ENCODE measurements around the gene MBNL3. TPM values are rescaled to one million over a fixed set of nuclear protein-coding genes. Genes with fewer than 3 reads are reported as not detected.

Gene MBNL3, protein sequence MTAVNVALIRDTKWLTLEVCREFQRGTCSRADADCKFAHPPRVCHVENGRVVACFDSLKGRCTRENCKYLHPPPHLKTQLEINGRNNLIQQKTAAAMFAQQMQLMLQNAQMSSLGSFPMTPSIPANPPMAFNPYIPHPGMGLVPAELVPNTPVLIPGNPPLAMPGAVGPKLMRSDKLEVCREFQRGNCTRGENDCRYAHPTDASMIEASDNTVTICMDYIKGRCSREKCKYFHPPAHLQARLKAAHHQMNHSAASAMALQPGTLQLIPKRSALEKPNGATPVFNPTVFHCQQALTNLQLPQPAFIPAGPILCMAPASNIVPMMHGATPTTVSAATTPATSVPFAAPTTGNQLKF
- 0.21 and 0.23 TPM in 2 replicates for polyA plus RNA-seq (2012; rRNA removed)
- 0.24 and 0.38 TPM in 2 replicates for polyA plus RNA-seq (2012; cell fraction: cytosol; rRNA removed)
- 0.33 and 0.40 TPM in 2 replicates for polyA plus RNA-seq (2012; cell fraction: nucleus; rRNA removed)

DNA sequence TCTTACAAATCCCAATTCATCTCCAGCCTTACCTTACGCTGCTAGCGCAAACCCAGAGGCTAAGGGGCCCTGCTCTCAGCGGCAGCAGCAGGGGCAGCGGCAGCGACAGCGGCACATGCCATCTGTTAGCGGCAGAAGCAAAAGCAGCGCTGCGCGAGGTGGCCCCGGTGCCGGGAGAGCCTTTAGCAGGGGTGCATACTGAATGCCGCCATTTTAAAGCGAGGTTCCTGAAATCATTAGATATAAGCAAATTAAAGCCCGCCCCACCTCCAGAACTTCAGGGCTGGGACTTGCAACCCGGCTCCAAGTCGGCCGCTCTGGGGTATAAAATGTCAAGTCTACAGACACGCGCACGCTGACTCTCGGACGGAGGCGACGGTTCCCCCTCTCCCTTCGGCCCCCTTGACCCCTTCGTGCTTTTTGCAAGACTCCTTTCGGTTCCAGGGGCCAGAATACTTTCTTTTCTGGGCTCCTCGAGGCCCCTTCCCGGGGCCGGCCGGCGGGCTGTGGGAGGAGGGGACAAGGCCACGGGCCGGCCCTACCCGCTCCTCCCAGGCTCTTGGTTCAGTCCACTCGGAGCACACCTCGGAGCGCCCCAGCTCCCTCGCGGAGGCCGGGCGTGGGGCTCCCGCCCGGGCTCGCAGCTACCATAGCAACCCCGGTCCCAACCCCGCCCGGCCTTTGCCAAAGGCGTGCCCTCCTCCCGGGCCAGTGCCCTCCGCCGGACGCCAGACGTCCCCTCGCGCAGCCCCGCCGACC lies at the start of gene MBNL3:
TSS of gene MBNL3 (minus strand) at position 220 of the 759 bp plus-strand sequence. CDS start 49,427 bp downstream, outside the sequence.
- peak within 1 kb of the TSS; percentile 9; the same call in 1 of the 2 replicates for H3K9ac ChIP-seq
- CTCF ChIA-PET = interaction anchor here (0.7 to 1.9 kb wide), 2 partner anchors 124 to 224 kb away, joined by 3 to 6 read pairs; no protein-coding TSS in a partner anchor
- DNase-seq = peak; percentile 69

DNA sequence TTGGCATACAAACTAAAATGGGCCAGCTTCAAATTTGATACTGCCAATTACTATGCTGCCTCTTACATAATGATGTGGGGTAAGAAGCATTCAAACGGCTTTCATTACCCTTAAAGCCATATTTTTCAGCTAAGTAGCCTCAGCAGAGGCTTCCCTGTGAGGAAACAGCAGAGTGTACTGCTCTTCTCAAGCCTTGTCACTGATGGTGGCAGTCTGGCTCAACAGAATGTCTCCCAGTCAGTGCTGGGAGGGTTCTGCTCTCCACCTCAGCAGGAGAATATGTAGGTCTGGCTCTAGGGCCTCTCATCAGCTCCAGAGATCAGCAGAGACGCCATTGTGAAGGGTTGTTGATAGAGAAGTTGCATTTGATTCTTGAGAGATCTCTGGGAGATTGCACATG lies 44.6 kb upstream of the MBNL3 start:
- no peaks in the 10 kb centered on the region for H3K9me3 ChIP-seq
- H3K4me2 ChIP-seq = no peak overlapping the region
- WGBS (ENCODE audit: low lambda C conversion rate) = 21% methylated on average over 2 of the region's 2 CpGs
- no peak overlapping the region for H3K4me3 ChIP-seq (ENCODE audit: low read depth in 2 of 2, low read length in 1 of 2)
- H3K79me2 ChIP-seq (ENCODE audit: insufficient read depth) = no peaks in the 10 kb centered on the region
- no peak overlapping the region for H3K9ac ChIP-seq
- DNase-seq = no peak
- no peaks in the 10 kb centered on the region for H3K4me1 ChIP-seq (ENCODE audit: control insufficient read depth in 1 of 2, insufficient read depth in 2 of 2, low read depth in 1 of 2, low read length in 1 of 2)
- H3K27me3 ChIP-seq (ENCODE audit: insufficient read depth) = no peaks in the 10 kb centered on the region; the same call in 1 of the 2 replicates
- H3F3A ChIP-seq (replicated peaks; ENCODE audit: insufficient read depth) = no peaks in the 10 kb centered on the region
- no peaks in the 10 kb centered on the region for H3K9me2 ChIP-seq
- TF ChIP-seq SMC3 (IDR thresholded peaks at IDR 0.05; ENCODE audit: low read depth, low read length) = no peak
- no peak for TF ChIP-seq MXI1 (IDR thresholded peaks at IDR 0.05; ENCODE audit: low read depth, low read length)
- TF ChIP-seq, protein P1, sequence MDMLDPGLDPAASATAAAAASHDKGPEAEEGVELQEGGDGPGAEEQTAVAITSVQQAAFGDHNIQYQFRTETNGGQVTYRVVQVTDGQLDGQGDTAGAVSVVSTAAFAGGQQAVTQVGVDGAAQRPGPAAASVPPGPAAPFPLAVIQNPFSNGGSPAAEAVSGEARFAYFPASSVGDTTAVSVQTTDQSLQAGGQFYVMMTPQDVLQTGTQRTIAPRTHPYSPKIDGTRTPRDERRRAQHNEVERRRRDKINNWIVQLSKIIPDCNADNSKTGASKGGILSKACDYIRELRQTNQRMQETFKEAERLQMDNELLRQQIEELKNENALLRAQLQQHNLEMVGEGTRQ (IDR thresholded peaks at IDR 0.05; ENCODE audit: borderline replicate concordance, low read depth, low read length) = no peak
- TF ChIP-seq EZH2phosphoT487 (IDR thresholded peaks at IDR 0.05; ENCODE audit: borderline replicate concordance, low read depth) = no peak
- TF ChIP-seq GATA2 (CRISPR knock-in tag; IDR thresholded peaks at IDR 0.05) = no peak
- no peak for TF ChIP-seq RCOR1 (IDR thresholded peaks at IDR 0.05; ENCODE audit: low read length)
- TF ChIP-seq CHD2 (IDR thresholded peaks at IDR 0.05; ENCODE audit: low read length, partially characterized antibody) = no peak
- no peak for TF ChIP-seq RAD21 (IDR thresholded peaks at IDR 0.05; ENCODE audit: low read length)
- TF ChIP-seq, protein P2, sequence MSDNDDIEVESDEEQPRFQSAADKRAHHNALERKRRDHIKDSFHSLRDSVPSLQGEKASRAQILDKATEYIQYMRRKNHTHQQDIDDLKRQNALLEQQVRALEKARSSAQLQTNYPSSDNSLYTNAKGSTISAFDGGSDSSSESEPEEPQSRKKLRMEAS (IDR thresholded peaks at IDR 0.05; ENCODE audit: low read depth) = no peak
- TF ChIP-seq, protein P3, sequence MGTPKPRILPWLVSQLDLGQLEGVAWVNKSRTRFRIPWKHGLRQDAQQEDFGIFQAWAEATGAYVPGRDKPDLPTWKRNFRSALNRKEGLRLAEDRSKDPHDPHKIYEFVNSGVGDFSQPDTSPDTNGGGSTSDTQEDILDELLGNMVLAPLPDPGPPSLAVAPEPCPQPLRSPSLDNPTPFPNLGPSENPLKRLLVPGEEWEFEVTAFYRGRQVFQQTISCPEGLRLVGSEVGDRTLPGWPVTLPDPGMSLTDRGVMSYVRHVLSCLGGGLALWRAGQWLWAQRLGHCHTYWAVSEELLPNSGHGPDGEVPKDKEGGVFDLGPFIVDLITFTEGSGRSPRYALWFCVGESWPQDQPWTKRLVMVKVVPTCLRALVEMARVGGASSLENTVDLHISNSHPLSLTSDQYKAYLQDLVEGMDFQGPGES (IDR thresholded peaks at IDR 0.05; ENCODE audit: low read depth, low read length) = no peak
- TF ChIP-seq NRF1 (IDR thresholded peaks at IDR 0.05; ENCODE audit: low read depth, low read length) = no peak
- no peak for TF ChIP-seq TEAD4 (IDR thresholded peaks at IDR 0.05; ENCODE audit: borderline replicate concordance, insufficient read depth)
- no peaks in the 10 kb centered on the region for H4K20me1 ChIP-seq (ENCODE audit: insufficient read depth)
- ChIA-PET CTCF (no interaction called here), POLR2A (no interaction called here)
- H3K36me3 ChIP-seq (replicated peaks in 1 of 2; ENCODE audit: control insufficient read depth in 1 of 2, insufficient read depth in 2 of 2, low read length in 1 of 2) = no peaks in the 10 kb centered on the region
- no peak overlapping the region for H3K27ac ChIP-seq (ENCODE audit: low read depth in 2 of 2, low read length in 1 of 2)
- H2AFZ ChIP-seq (ENCODE audit: low read depth) = no peak overlapping the region

More for the DNA sequence above, at the start of gene MBNL3:
- peaks cover 35% of the 10 kb centered on the region for H3K27me3 ChIP-seq (ENCODE audit: insufficient read depth)
- no peaks in the 10 kb centered on the region; a peak in 2 of 4 replicates for H3K4me1 ChIP-seq (ENCODE audit: control insufficient read depth in 1 of 2, insufficient read depth in 2 of 2, low read depth in 1 of 2, low read length in 1 of 2)
- no peaks in the 10 kb centered on the region for H3K79me2 ChIP-seq (ENCODE audit: insufficient read depth)
- TF ChIP-seq FOXJ3 (CRISPR knock-in tag; IDR thresholded peaks at IDR 0.05) = no peak
- TF ChIP-seq, protein P2 (IDR thresholded peaks at IDR 0.05; ENCODE audit: low read depth) = 0 out of 2 replicates have a peak, but pooled peaks have one; percentile 25
- peak; percentile 56; the same call in 1 of the 2 replicates for TF ChIP-seq YY1 (IDR thresholded peaks at IDR 0.05; ENCODE audit: low read depth)
- TF ChIP-seq, protein P4, sequence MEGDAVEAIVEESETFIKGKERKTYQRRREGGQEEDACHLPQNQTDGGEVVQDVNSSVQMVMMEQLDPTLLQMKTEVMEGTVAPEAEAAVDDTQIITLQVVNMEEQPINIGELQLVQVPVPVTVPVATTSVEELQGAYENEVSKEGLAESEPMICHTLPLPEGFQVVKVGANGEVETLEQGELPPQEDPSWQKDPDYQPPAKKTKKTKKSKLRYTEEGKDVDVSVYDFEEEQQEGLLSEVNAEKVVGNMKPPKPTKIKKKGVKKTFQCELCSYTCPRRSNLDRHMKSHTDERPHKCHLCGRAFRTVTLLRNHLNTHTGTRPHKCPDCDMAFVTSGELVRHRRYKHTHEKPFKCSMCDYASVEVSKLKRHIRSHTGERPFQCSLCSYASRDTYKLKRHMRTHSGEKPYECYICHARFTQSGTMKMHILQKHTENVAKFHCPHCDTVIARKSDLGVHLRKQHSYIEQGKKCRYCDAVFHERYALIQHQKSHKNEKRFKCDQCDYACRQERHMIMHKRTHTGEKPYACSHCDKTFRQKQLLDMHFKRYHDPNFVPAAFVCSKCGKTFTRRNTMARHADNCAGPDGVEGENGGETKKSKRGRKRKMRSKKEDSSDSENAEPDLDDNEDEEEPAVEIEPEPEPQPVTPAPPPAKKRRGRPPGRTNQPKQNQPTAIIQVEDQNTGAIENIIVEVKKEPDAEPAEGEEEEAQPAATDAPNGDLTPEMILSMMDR (IDR thresholded peaks at IDR 0.05) = no peak
- TF ChIP-seq MXI1 (IDR thresholded peaks at IDR 0.05; ENCODE audit: low read depth, low read length) = no peak
- H3K4me2 ChIP-seq = peak within 1 kb of the TSS; percentile 71
- H3F3A ChIP-seq (replicated peaks; ENCODE audit: insufficient read depth) = no peaks in the 10 kb centered on the region
- POLR2A ChIA-PET = no interaction called here
- WGBS (ENCODE audit: low lambda C conversion rate) = 15% methylated on average over 41 of the region's 59 CpGs
- peak within 1 kb of the TSS; percentile 71 for H2AFZ ChIP-seq (ENCODE audit: low read depth)
- H3K4me3 ChIP-seq (ENCODE audit: low read depth in 2 of 2, low read length in 1 of 2) = peak within 1 kb of the TSS; percentile 51 to 58
- H4K20me1 ChIP-seq (ENCODE audit: insufficient read depth) = no peaks in the 10 kb centered on the region
- H3K36me3 ChIP-seq (replicated peaks in 1 of 2; ENCODE audit: control insufficient read depth in 1 of 2, insufficient read depth in 2 of 2, low read length in 1 of 2) = no peaks in the 10 kb centered on the region
- H3K27ac ChIP-seq (ENCODE audit: low read depth in 2 of 2, low read length in 1 of 2) = peak within 1 kb of the TSS in 1 of 2 experiments; percentile 43; a peak in 2 of 4 replicates
- H3K9me3 ChIP-seq = no peaks in the 10 kb centered on the region
- H3K9me2 ChIP-seq = no peaks in the 10 kb centered on the region
